GM21717 (cell line): ENCODE measurements around the gene ITGA2.
A peak's percentile ranks its signal among the peaks of the same experiment; 100 is the strongest.

Experiments used
- ATAC-seq: cut with Tn5 transposase; IDR thresholded peaks from one replicate; pipeline ENCODE4 v1.9.1; 2021; ENCODE audit warnings: mild to moderate bottlenecking, moderate library complexity; ENCODE audit not compliant: unreplicated experiment

ITGA2 gene

DNA sequence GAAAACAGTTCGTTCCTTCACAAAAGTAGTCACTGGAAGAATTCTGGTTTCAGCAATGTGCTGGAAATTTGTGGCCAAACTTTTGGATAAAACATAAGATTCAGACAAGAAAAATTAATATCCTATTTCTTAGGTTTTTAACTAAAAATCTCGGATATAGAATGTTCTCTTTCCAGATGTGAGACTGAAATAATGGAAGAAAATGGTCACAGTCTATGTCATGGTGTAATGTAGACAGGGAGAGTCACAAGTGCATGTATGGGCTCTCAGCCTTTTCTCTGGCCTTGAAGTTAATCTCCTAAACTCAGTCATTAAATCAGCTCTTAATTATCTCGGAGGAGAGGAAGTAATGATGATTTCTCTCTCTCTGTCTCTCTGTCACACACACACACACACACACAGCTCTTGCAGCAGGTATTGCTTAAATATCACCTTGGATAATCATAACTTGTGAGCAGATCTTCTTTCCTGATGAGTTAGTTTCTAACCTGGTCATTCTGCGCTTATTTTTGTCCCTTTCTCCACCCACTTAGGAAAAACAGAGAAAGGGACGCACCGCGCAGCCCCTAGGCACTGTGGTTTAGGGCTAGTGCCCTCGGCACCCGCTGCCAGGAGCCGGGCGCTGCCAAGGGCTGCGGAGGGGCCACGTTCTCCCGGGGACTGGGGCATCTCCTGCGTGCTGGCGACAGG is 672 bp upstream of the ITGA2 start:
- peak; percentile 3 for ATAC-seq

DNA sequence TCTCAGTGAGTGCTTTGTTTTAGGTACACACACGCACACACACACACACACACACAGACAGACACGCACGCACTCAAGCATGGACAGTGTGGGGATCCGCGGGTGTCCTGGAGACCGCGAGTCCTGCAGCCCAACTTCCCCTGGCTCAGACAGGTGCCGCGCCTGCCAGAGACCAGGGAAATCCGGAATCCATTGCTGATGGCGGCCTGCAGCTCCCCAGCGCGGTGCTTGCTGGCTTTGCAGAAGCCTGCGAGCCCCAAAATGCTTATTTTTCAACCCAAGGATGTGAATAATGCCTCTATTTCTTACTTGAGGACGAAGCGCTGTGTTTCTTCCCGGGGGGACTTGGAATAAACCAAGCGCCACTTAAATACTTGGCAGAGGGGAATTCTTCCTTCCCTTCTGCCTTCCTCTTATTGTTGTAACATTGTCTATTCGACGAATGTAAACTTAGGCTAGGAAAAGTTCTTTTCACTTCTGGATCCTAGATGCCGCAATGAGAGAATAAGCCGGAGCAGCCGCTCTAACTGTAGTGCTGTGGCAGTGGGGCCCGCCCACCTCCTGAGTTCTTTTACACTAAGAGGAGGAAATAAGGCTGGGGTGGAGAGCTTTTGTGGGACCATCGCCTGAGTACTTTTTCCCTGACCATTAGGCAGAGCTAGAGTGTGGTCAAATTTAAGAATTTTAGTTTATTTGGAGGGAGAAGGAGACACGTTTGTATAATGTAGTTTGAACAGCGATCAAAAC is 802 bp downstream of the ITGA2 start:
- peak; percentile 19 for ATAC-seq

GRCh38 chr5:52990528-52990925 is 1.4 kb downstream of the ITGA2 start:
- no peak for ATAC-seq

DNA sequence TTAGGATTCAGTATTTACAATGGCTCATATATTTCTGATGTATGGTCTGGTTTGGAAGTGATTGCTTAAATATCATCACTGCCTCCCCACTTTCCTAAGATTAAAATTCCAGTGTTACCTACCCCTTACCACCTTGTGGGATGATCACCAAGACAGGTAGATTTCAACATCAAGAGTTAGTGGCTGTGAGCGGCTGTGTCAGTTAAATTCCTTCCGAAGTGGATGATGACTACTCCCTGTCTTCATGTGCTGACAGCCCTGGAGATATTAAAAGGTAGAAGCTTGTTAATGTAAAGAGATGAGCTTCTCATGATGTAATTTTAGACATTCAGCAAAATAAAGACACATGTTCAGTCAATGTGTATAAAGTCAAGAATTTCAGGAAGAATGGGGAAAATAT is 4.2 kb downstream of the ITGA2 start:
- no peak for ATAC-seq

DNA sequence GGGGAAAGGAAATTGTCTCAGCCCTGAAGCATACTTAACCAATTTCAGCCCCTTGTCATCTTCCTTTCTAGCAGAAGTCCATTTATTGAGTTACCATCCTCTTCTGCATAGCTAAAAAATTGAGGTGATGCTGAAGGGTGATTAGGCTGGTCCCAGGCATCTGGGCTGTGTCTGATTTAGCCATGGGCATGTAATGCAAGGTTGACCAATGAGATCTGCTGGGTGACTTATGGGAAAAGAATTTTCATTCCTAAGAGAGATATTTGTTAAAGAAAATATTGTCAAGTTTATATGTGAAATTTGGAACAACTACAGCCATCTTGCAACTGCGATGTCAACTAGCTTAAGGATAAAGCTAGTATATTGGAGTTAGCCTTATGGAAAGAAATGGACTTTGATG is 5.1 kb downstream of the ITGA2 start:
- ATAC-seq, result no peak

DNA sequence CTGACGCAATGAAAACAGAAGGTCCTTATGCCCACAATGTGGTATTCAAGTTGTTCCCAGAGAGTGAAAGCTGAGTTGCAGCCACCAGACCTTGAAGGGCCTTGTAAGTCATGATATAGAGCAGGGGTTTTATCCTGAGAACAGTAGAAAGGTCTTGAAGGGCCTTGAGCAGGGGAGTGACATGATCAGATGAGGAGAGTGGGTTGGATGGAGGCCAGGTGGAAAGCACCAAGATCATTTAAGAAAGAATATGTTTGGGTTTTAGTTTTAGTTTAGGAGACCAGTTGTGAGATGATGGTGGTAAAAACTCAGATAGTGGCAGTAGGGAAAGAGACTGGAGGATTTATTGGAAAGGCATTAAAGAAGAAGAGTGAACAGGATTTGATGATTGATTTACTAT is 5.9 kb downstream of the ITGA2 start:
- ATAC-seq, result peak; percentile 55

- ATAC-seq, result no peak
These were observed 6.8 kb downstream of the ITGA2 start for GRCh38 chr5:52995914-52996313.

DNA sequence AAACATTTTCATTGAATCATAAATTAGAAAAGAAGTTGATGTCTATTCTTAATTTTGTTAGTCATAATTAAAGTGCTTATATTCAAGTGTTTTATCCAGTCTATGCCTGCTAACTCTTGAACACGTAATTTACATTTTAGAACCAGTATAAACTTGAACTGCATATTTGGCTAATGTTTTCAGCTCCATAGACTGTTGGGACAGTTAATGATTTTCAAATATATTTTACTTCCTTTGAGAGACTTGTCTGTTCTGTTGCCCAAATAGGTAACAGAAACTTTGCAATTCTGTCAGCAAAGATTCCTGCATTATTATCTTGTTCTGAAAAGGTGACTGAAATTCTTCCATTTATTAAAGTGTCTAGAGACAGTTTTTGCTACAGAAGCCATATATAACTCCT is 7.8 kb downstream of the ITGA2 start:
- no peak for ATAC-seq

GRCh38 chr5:52997424-52997823 is 8.3 kb downstream of the ITGA2 start:
- no peak for ATAC-seq

DNA sequence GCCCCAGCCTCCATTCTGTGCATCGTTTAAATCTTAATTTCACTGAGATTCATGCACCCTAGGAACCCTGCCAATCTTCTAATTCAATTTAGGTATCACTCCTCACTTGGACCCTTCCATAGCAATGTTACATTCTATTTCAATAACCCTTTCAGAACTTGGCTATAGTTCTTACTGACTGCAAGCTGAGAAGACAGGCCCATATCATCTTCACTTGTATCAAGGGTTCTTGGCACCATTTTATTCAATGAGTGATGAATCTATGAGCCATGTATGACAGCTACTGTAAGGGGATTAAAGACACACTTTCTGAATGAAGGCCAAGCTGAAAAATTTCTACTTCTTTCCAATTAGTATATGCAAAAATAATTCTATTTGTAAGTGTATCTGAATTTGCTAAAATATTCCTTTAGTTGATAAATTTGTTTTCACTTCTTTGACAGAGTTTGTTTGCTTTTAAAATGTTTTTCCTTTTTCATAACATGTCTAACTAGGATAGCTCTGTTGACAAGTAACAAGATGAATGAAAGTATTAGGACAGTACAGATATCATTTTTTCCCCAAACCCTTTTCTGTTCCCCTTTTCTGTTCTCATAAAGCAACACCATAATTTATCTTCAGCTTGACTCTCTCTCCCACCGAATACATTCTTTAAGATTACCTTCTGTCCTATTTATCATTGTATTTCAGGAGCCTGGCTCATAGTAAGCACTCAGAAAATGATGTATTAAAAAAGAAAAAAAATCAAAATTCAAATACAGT is 9.6 kb downstream of the ITGA2 start:
- ATAC-seq, result peak; percentile 55

DNA sequence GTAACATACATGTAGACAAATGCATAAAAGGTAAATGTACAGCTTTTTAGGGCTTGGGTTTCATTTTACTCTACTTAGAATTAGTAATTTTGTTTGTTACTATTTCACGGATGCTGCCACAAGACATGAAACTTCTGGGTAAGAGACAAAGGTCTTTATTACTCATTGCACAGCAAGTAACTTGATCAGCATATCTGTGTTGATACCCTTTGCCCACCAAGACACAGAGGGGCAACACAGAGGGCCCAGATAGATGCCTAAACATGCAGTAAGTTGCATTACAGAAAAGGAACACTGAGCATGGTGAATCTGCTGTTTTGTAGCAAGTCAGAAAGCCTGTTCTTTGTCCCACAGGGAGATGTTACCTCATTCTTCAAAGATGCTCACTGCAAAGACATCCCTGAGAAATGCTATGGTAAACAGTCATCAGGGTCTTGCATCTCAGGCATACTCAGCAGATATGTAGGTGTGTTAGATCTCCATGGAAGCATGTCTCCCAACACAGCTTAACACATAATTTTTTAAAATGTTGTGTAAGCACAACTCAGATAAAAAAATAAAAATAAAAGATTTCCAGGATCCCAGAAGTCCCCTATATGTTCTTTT is 10.3 kb downstream of the ITGA2 start:
- no peak for ATAC-seq

- ATAC-seq, result no peak
These were observed 12.4 kb downstream of the ITGA2 start for GRCh38 chr5:53001541-53001940.

DNA sequence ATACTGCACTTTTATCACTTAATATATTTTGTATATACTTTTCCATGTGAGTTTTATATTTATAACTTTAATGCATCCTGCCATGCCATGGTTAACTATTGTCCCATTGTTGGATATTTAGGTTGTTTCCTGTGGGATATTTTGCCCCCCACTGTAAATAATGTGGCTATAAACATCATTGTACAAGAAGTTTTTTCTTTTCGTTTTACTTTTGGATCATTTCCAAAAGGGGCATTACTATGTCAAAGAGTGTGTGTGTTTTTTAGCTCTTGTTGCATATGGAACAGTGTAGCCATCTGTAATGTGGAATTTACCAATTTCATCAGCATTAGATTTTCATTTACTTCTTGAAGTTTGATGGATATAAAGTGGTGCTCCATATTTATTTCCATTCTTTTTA is 13.3 kb downstream of the ITGA2 start:
- ATAC-seq, result no peak

DNA sequence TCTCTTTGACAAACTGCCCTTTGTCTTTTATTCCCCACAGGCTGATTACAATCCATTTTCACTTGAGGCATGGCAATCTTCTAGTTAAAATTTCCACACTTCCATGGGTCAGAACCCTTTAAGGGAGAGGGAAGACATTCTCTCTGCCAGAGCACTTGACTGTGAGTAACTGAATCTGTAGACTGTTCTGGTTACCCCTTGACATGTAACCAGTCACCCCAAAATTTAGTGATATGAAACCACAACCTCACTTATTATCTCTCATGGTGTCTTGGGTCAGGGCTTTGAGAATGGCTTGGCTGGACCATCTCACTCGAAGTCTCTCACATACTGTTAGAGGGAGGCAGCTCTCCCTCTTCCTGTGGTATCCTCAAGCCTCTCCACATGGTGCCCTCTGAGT is 14.0 kb downstream of the ITGA2 start:
- no peak for ATAC-seq

DNA sequence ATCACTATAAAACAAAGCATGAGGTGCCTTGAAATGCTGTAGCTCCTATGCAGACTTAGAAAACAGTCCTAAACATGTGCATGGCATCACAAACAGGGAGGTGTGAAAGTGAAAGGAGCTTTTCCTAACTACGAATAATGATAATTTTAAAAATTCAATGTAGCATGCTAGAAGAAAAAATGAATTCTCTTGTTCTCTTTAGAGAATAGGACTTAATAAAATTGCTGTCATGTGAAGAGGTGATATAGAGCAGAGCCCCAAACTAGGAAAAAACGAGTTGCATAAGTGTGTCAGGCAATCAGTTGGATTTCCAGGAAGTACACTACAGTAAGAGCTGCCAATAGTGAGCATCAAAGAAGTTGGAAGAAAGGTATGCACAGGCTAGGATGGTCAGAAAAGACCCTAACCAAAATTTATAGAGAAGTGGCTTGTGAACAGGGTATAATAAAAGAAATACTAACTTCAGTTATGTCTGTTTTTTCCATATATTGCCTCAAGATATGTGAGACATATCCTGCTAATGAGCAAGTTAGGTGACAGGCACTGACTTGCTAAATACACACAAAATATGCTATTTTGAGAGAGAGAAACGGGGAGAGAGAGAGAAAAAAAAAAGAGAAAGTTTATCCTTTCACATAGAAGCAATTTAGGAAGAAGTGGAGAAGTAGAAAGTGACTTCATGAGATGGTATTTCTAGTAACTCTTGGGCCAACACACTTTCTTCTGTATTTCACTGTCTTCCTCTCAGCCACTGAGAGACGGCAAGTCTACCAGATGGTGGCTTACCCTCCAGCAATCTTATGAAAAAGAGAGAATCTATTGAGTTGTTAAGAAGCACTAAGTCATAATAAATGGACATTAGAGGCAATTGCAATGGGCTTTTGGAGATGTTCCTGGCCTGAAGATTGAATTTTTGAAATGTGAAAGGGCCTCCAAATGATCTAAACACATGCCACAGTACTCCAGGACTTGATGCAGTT is 18.0 kb downstream of the ITGA2 start:
- no peak for ATAC-seq

DNA sequence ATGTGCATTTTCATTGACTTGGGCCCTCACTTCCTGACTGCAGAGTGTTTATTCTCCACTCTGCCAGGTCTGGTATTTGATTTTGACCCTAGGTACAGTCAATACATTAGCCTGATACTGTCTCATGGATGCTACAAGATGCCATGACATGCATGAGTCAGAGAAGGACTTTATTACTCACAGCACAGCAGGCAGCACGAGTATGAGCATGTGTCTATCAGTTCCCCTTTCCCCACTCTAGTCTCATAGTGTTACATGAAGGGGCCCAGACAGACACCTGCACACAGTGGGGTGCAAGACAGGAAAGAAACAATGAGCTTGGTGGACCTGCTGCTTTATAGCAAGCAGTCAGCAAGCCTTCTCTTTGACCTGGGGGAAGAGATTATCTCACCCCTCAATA is 19.6 kb downstream of the ITGA2 start:
- peak; percentile 97 for ATAC-seq

- ATAC-seq, result no peak
These were observed 20.7 kb downstream of the ITGA2 start for GRCh38 chr5:53009816-53010215.

DNA sequence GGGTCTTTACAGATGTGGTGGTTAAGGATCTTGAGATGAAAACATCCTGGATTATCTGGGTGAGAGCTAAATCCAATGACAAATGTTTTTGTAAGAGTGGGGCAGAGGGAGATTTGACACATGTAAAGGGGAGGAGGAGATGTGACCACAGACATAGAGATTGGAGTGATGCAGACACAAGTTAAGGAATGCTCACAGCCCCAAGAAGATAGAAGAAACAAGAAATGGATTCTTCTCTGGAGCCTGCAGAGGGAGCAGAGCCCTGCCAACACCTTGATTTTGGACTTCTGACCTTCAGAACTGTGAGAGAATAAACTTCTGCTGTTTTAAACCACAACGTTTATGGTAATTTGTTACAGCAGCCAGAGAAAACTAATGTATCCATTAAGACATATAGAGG is 21.7 kb downstream of the ITGA2 start:
- no peak for ATAC-seq

- no peak for ATAC-seq
These were observed 22.1 kb downstream of the ITGA2 start for GRCh38 chr5:53011233-53011632.

- no peak for ATAC-seq
These were observed 24.7 kb downstream of the ITGA2 start for GRCh38 chr5:53013857-53014256.
